ENCODE results near the gene DTNB.
"Not testable (repeated sequence)": the region's sequence is repeated elsewhere in the genome, so short reads cannot be mapped to it uniquely, and the experiment has no call there.

Gene DTNB

DNA sequence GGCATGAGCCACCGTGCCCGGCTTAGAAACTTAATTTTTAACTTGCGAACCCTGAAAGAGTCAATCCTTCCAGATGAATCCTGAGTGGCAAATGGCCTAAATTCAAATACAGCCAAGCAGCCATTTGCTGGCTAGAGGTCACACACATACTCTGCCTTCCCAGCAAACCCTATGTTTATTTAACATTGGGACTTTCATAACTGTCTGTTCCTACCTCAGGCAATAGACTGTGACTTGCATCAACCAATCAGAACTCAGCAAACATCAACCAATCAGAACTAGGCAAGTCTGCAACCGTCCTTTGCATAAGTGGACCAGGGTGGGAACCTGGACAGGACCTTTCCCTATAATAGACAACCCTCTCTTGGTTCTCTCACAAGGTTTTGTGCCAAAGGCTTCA, 127.5 kb downstream of the DTNB start:
- Histone ChIP-seq H3K36me3 (no peaks in the 10 kb centered on the region), H3K4me3 (ENCODE audit: low read depth, low read length) (no peak overlapping the region), H3K27me3 (ENCODE audit: insufficient read depth, low read depth, severe bottlenecking) (no peaks in the 10 kb centered on the region), H3K27ac (no peak overlapping the region), H3K9me3 (ENCODE audit: severe bottlenecking) (peaks cover 2% of the 10 kb centered on the region)
- TF ChIP-seq, protein P1, sequence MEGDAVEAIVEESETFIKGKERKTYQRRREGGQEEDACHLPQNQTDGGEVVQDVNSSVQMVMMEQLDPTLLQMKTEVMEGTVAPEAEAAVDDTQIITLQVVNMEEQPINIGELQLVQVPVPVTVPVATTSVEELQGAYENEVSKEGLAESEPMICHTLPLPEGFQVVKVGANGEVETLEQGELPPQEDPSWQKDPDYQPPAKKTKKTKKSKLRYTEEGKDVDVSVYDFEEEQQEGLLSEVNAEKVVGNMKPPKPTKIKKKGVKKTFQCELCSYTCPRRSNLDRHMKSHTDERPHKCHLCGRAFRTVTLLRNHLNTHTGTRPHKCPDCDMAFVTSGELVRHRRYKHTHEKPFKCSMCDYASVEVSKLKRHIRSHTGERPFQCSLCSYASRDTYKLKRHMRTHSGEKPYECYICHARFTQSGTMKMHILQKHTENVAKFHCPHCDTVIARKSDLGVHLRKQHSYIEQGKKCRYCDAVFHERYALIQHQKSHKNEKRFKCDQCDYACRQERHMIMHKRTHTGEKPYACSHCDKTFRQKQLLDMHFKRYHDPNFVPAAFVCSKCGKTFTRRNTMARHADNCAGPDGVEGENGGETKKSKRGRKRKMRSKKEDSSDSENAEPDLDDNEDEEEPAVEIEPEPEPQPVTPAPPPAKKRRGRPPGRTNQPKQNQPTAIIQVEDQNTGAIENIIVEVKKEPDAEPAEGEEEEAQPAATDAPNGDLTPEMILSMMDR (IDR thresholded peaks at IDR 0.05; ENCODE audit: low read depth, low read length) = no peak
- DNase-seq = no peak

DNA sequence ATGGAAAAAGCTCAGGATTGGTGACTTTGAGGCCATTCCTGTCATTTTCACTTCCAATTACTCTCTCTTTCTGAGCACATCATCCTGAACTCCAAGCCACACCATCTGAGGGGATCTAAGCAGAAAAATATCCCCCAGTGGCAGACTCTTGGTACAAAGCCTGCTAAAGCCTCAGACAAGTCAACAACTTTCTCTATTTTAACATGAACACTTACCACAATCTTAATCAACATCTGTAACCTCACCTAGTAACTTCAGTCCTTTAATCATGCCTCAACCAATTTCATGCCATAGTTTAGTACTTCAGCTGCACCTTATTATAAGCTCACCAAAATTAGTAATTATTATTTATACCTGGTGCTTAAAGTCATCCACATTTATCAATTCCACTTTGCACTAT, 128.9 kb downstream of the DTNB start:
- DNase-seq = no peak
- Histone ChIP-seq H3K27me3 (ENCODE audit: insufficient read depth, low read depth, severe bottlenecking) (no peaks in the 10 kb centered on the region), H3K27ac (no peak overlapping the region), H3K4me3 (ENCODE audit: low read depth, low read length) (no peak overlapping the region), H3K9me3 (ENCODE audit: severe bottlenecking) (peaks cover 2% of the 10 kb centered on the region), H3K36me3 (no peaks in the 10 kb centered on the region)
- TF ChIP-seq, protein P1 (IDR thresholded peaks at IDR 0.05; ENCODE audit: low read depth, low read length) = no peak

DNA sequence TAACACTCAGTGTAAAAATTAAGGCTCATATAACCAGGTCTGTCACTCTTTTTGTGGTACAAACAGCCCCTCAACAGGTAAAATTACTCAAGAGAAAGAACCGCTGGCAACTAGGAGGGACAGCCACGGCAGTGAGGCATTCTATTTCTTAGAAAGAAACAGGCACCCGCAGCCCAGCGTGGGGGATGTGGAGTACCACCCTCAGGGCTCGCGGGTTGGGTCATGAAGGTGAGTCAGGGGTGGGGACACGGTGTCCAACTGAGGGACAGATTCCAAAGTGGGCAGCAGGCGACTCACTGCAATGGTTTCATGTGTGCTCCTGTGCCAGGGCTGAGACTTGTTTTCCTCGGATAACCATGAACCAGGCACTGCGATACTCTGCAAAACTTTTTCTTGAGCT, 129.4 kb downstream of the DTNB start:
- Histone ChIP-seq H3K9me3 (ENCODE audit: severe bottlenecking) (peaks cover 2% of the 10 kb centered on the region), H3K27ac (no peak overlapping the region), H3K4me3 (ENCODE audit: low read depth, low read length) (no peak overlapping the region), H3K27me3 (ENCODE audit: insufficient read depth, low read depth, severe bottlenecking) (no peaks in the 10 kb centered on the region), H3K36me3 (no peaks in the 10 kb centered on the region)
- DNase-seq = no peak
- TF ChIP-seq, protein P1 (IDR thresholded peaks at IDR 0.05; ENCODE audit: low read depth, low read length) = no peak

DNA sequence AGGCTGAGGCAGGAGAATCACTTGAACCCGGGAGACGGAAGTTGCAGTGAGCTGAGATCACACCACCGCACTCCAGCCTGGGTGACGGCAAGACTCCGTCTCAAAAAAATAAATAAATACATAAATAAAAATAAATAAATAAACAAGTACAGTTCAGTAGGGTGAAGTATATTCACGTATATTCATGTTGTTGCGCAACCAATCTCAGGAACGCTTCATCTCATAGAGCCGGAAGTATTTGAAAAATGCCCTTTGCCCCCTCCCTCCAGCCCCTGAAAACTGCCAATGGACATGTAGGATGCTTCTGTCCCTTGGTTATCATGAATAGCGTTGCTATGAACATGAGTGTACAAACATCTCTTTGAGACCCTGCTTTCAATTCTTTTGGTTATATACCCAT, 132.0 kb downstream of the DTNB start:
- no peak overlapping the region for H3K27ac ChIP-seq

DNA sequence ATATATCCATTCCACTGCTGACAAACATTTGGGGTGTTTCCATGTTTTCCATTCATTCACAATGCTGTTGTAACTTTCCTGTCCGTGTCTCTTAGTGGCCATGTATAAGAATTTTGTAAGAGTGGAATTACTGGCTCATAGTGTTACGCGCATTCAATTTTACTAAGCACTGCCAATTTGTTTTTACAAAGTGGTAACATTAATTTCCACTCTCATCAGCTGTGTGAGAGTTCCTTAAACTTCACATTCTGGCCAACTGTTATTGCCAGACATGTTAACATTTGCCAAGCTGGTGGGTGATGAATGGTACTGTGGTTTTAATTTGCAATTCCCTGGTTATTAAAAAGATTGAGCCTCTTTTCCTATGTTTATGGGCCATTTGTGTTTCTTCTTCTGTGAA, 134.2 kb downstream of the DTNB start:
- Histone ChIP-seq H3K4me3 (ENCODE audit: low read depth, low read length) (no peak overlapping the region), H3K36me3 (no peaks in the 10 kb centered on the region), H3K27ac (no peak overlapping the region), H3K9me3 (ENCODE audit: severe bottlenecking) (peaks cover 8% of the 10 kb centered on the region), H3K27me3 (ENCODE audit: insufficient read depth, low read depth, severe bottlenecking) (no peaks in the 10 kb centered on the region)
- TF ChIP-seq, protein P1 (IDR thresholded peaks at IDR 0.05; ENCODE audit: low read depth, low read length) = no peak
- no peak for DNase-seq

More for the DNA sequence above, 132.0 kb downstream of the DTNB start:
- H3K4me3 ChIP-seq (ENCODE audit: low read depth, low read length) = no peak overlapping the region
- no peaks in the 10 kb centered on the region for H3K36me3 ChIP-seq
- peaks cover 5% of the 10 kb centered on the region for H3K9me3 ChIP-seq (ENCODE audit: severe bottlenecking)
- TF ChIP-seq, protein P1 (IDR thresholded peaks at IDR 0.05; ENCODE audit: low read depth, low read length) = no peak
- H3K27me3 ChIP-seq (ENCODE audit: insufficient read depth, low read depth, severe bottlenecking) = no peaks in the 10 kb centered on the region
- DNase-seq = no peak

DNA sequence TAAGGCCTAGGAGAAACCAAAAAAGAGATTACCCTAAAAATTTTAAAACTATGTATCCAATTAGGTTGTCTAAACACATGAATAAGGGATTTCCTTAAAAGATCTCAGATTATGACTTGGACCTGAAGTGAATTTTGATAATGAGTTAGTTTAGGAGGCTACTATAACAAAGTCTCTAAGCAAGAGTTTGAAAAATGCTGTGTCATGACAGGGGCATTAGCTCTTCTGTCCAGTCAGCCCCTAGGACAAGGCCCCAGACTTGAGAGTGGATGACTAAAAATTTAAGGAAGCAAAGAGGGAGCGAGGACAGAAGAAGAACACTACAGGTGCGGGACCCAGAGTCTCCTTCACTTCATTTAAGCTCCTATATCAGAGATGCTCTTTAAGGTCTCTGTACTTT, 135.9 kb downstream of the DTNB start:
- H3K27me3 ChIP-seq (ENCODE audit: insufficient read depth, low read depth, severe bottlenecking) = no peaks in the 10 kb centered on the region
- peaks cover 8% of the 10 kb centered on the region for H3K9me3 ChIP-seq (ENCODE audit: severe bottlenecking)
- DNase-seq = no peak
- TF ChIP-seq, protein P1 (IDR thresholded peaks at IDR 0.05; ENCODE audit: low read depth, low read length) = no peak
- H3K27ac ChIP-seq = no peak overlapping the region
- H3K4me3 ChIP-seq (ENCODE audit: low read depth, low read length) = no peak overlapping the region
- no peaks in the 10 kb centered on the region for H3K36me3 ChIP-seq

DNA sequence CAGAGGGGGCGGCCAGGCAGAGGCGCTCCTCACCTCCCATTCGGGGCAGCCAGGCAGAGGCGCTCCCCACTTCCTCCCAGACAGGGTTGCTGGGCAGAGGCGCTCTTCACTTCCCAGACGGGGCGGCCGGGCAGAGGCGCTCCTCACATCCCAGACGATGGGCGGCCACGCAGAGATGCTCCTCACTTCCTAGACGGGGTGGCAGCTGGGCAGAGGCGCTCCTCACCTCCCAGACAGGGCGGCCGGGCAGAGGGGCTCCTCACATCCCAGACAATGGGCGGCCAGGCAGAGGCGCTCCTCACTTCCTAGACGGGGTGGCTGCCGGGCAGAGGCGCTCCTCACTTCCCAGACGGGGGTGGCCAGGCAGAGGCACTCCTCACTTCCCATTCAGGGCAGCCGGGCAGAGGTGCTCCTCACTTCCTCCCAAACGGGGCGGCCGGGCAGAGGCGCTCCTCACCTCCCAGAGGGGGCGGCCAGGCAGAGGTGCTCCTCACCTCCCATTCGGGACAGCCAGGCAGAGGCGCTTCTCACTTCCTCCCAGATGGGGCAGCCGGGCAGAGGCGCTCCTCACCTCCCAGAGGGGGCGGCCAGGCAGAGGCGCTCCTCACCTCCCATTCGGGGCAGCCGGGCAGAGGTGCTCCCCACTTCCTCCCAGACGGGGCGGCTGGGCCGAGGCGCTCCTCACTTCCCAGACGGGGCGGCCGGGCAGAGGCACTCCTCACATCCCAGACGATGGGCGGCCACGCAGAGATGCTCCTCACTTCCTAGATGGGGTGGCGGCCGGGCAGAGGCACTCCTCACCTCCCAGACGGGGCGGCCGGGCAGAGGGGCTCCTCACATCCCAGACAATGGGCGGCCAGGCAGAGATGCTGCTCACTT, 137.7 kb downstream of the DTNB start:
- not testable (repeated sequence) for H3K27ac ChIP-seq; H3K9me3 ChIP-seq (ENCODE audit: severe bottlenecking); H3K27me3 ChIP-seq (ENCODE audit: insufficient read depth, low read depth, severe bottlenecking); DNase-seq; H3K36me3 ChIP-seq; H3K4me3 ChIP-seq (ENCODE audit: low read depth, low read length)

DNA sequence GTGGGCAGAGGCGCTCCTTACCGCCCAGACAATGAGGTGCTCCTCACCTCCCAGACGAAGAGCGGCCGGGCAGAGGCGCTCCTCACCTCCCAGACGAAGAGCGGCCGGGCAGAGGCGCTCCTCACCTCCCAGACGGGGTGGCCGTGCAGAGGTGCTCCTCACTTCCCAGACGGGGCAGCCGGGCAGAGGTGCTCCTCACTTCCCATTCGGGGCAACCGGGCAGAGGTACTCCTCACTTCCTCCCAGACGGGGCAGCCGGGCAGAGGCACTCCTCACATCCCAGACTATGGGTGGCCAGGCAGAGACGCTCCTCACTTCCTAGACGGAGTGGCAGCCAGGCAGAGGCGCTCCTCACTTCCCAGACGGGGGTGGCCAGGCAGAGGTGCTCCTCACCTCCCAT, 138.4 kb downstream of the DTNB start:
- not testable (repeated sequence) for H3K27me3 ChIP-seq (ENCODE audit: insufficient read depth, low read depth, severe bottlenecking); H3K36me3 ChIP-seq

More for the DNA sequence above, 138.4 kb downstream of the DTNB start:
- not testable (repeated sequence) for H3K9me3 ChIP-seq (ENCODE audit: severe bottlenecking); DNase-seq; H3K4me3 ChIP-seq (ENCODE audit: low read depth, low read length); H3K27ac ChIP-seq
